ENCODE data around the gene AUTS2.
"Not testable (repeated sequence)": the region's sequence is repeated elsewhere in the genome, so short reads cannot be mapped to it uniquely, and the experiment has no call there.

The AUTS2 gene

DNA sequence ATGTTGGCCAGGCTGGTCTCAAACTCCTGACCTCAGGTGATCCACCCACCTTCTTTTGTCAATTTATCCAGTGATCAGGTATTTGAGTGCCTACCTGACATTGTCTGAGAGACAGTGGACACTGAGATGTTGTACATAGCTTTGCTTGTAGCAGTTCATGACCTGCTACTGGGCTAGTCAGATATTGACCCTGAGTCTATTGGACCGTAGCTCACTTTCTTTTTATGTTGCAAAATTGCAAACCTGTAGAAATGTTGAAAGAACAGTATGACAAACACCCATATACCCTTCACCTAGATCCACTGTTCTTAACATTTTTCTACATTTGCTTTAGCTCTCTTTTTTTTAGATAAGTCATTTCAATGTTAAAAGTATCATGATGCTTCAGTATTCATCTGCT lies 1123.2 kb downstream of the AUTS2 start:
- TF ChIP-seq SUZ12 (IDR thresholded peaks at IDR 0.05; ENCODE audit: extremely low read depth, insufficient read depth, insufficient read length) (no peak), ZNF274 (IDR thresholded peaks at IDR 0.05; ENCODE audit: low read depth, low read length) (no peak), YY1 (IDR thresholded peaks at IDR 0.05; ENCODE audit: insufficient read depth, insufficient read length) (no peak)
- no peaks in the 10 kb centered on the region for H3K4me1 ChIP-seq (ENCODE audit: insufficient read depth, insufficient read length)
- no peak for DNase-seq (ENCODE audit: low read depth, low spot score)
- H3K9me3 ChIP-seq (ENCODE audit: insufficient read depth, low read length) = no peaks in the 10 kb centered on the region
- H3K36me3 ChIP-seq (ENCODE audit: insufficient read depth, insufficient read length, low read length) = peaks cover 13% of the 10 kb centered on the region
- no peak overlapping the region for H3K9ac ChIP-seq (ENCODE audit: insufficient read length, low read depth)
- no peaks in the 10 kb centered on the region for H3K27me3 ChIP-seq (ENCODE audit: insufficient read depth, insufficient read length)
- H3K4me3 ChIP-seq (ENCODE audit: insufficient read length, low read depth) = no peak overlapping the region

DNA sequence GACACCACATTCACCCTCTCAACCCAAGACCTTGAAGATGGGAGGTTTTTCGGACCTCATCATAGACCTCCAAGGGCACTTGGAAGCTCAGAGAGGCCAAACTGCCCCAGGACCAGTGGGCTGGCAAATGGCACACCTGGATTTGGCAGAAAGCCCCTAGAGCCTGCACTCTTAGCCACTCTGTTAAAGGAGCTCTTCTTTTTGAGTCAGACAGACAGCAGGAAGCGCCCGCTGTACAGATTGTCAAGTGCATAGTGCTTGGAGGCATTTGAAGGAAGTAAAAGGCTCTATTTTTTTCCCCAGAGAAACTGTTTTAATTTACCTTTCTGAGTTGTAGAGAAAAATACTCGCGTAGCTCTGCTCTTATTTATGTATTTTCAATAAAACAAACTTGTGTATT lies 1125.1 kb downstream of the AUTS2 start:
- TF ChIP-seq ZNF274 (IDR thresholded peaks at IDR 0.05; ENCODE audit: low read depth, low read length) (no peak), YY1 (IDR thresholded peaks at IDR 0.05; ENCODE audit: insufficient read depth, insufficient read length) (no peak), SUZ12 (IDR thresholded peaks at IDR 0.05; ENCODE audit: extremely low read depth, insufficient read depth, insufficient read length) (no peak)
- DNase-seq (ENCODE audit: low read depth, low spot score) = no peak
- H3K4me1 ChIP-seq (ENCODE audit: insufficient read depth, insufficient read length) = no peaks in the 10 kb centered on the region

DNA sequence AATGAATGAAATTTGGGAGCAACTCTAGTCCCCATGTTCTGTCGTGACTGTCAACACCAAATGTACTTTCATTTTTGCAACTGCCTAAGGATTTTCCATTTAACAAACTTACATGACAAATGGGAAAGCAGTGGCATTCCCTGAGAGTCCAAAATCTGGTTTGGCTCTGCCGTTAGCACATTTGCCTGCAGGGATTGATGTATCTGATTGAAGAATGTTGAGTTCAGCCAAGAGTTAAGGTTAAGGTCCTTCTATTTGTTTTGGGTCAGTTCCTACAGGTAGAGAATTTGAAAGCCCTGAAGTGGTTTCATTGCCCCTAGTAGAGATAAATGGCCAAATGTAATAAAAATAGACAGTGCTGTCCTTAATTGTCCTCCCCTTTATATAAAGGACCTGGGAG lies 1127.2 kb downstream of the AUTS2 start:
- TF ChIP-seq SUZ12 (IDR thresholded peaks at IDR 0.05; ENCODE audit: extremely low read depth, insufficient read depth, insufficient read length) (no peak), ZNF274 (IDR thresholded peaks at IDR 0.05; ENCODE audit: low read depth, low read length) (no peak), YY1 (IDR thresholded peaks at IDR 0.05; ENCODE audit: insufficient read depth, insufficient read length) (no peak)
- no peaks in the 10 kb centered on the region for H3K4me1 ChIP-seq (ENCODE audit: insufficient read depth, insufficient read length)
- peaks cover 7% of the 10 kb centered on the region for H3K36me3 ChIP-seq (ENCODE audit: insufficient read depth, insufficient read length, low read length)

More for the DNA sequence above, 1125.1 kb downstream of the AUTS2 start:
- peaks cover 13% of the 10 kb centered on the region for H3K36me3 ChIP-seq (ENCODE audit: insufficient read depth, insufficient read length, low read length)
- no peaks in the 10 kb centered on the region for H3K27me3 ChIP-seq (ENCODE audit: insufficient read depth, insufficient read length)
- no peak overlapping the region for H3K9ac ChIP-seq (ENCODE audit: insufficient read length, low read depth)
- no peak overlapping the region for H3K4me3 ChIP-seq (ENCODE audit: insufficient read length, low read depth)
- no peaks in the 10 kb centered on the region for H3K9me3 ChIP-seq (ENCODE audit: insufficient read depth, low read length)

DNA sequence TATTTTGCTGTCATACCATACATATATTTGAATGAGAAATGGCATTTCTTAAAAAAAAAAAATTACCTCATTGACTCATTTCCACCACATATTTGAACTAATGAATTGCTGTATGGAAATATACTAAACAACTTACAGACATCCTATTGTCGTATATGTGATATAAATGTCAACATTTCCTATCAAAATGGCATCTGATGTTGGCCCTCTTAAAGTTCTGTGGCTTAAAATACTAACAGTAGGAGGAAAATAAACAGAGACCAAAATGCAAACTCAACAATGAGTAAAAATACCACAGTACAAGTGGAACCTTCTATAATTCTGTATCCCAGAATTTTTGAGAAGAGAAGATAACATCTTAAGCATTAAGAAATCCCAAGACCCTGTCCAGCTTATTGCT lies 1128.0 kb downstream of the AUTS2 start:
- Histone ChIP-seq H3K27me3 (ENCODE audit: insufficient read depth, insufficient read length) (no peaks in the 10 kb centered on the region), H3K9ac (ENCODE audit: insufficient read length, low read depth) (no peak overlapping the region), H3K36me3 (ENCODE audit: insufficient read depth, insufficient read length, low read length) (peaks cover 7% of the 10 kb centered on the region), H3K4me1 (ENCODE audit: insufficient read depth, insufficient read length) (no peaks in the 10 kb centered on the region), H3K4me3 (ENCODE audit: insufficient read length, low read depth) (no peak overlapping the region), H3K9me3 (ENCODE audit: insufficient read depth, low read length) (no peaks in the 10 kb centered on the region)
- TF ChIP-seq YY1 (IDR thresholded peaks at IDR 0.05; ENCODE audit: insufficient read depth, insufficient read length) (no peak), ZNF274 (IDR thresholded peaks at IDR 0.05; ENCODE audit: low read depth, low read length) (no peak), SUZ12 (IDR thresholded peaks at IDR 0.05; ENCODE audit: extremely low read depth, insufficient read depth, insufficient read length) (no peak)
- DNase-seq (ENCODE audit: low read depth, low spot score) = no peak

More for the DNA sequence above, 1127.2 kb downstream of the AUTS2 start:
- Histone ChIP-seq H3K27me3 (ENCODE audit: insufficient read depth, insufficient read length) (no peaks in the 10 kb centered on the region), H3K4me3 (ENCODE audit: insufficient read length, low read depth) (no peak overlapping the region), H3K9me3 (ENCODE audit: insufficient read depth, low read length) (no peaks in the 10 kb centered on the region), H3K9ac (ENCODE audit: insufficient read length, low read depth) (no peak overlapping the region)
- DNase-seq (ENCODE audit: low read depth, low spot score) = no peak

DNA sequence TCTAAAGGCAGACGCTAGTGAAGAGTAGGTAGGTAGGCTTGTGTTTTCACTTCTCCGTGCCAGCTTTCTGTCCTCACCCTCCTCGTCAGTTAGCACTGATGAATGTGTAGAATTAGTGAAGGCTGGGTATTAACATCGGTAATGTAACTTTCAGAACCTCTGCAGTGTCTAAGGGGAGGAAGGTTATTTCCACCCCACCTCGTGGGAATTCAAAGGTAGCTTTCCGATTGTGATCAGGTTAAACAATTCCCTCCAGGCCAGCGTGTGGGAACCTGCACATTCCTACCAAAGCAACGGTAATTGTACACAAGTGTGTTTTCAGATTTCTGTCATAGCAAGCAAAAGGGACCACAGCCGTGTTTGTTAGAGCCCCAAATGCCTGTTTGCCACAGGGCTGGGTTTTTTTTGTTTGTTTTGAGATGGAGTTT lies 1128.7 kb downstream of the AUTS2 start:
- DNase-seq (ENCODE audit: low read depth, low spot score) = no peak
- no peaks in the 10 kb centered on the region for H3K9me3 ChIP-seq (ENCODE audit: insufficient read depth, low read length)
- peaks cover 7% of the 10 kb centered on the region for H3K36me3 ChIP-seq (ENCODE audit: insufficient read depth, insufficient read length, low read length)
- H3K4me3 ChIP-seq (ENCODE audit: insufficient read length, low read depth) = no peak overlapping the region
- H3K9ac ChIP-seq (ENCODE audit: insufficient read length, low read depth) = no peak overlapping the region
- H3K4me1 ChIP-seq (ENCODE audit: insufficient read depth, insufficient read length) = no peaks in the 10 kb centered on the region
- no peak for TF ChIP-seq ZNF274 (IDR thresholded peaks at IDR 0.05; ENCODE audit: low read depth, low read length)
- no peak for TF ChIP-seq YY1 (IDR thresholded peaks at IDR 0.05; ENCODE audit: insufficient read depth, insufficient read length)
- TF ChIP-seq SUZ12 (IDR thresholded peaks at IDR 0.05; ENCODE audit: extremely low read depth, insufficient read depth, insufficient read length) = no peak
- H3K27me3 ChIP-seq (ENCODE audit: insufficient read depth, insufficient read length) = no peaks in the 10 kb centered on the region

DNA sequence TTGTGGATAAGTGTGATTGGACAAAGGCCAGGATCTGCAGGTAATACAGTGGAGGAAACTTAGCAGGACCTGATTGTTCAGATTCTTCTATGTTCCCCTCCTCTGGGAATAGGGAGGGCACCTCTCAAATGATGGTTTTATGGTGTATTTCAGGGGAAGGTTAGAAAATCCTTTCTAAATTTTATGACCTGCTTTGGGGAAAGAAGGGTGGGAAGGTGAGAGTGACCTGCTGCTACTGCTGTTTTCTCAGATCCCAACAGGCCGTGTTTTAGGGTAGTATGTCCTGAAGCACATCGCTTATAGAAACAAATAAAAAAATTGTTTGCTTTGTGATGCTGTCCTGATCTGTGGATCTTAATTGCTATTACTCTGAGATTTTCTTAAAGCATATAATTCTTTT lies 1129.6 kb downstream of the AUTS2 start:
- no peak for TF ChIP-seq SUZ12 (IDR thresholded peaks at IDR 0.05; ENCODE audit: extremely low read depth, insufficient read depth, insufficient read length)
- no peak for TF ChIP-seq YY1 (IDR thresholded peaks at IDR 0.05; ENCODE audit: insufficient read depth, insufficient read length)
- TF ChIP-seq ZNF274 (IDR thresholded peaks at IDR 0.05; ENCODE audit: low read depth, low read length) = no peak
- no peak for DNase-seq (ENCODE audit: low read depth, low spot score)
- no peak overlapping the region for H3K4me3 ChIP-seq (ENCODE audit: insufficient read length, low read depth)
- no peaks in the 10 kb centered on the region for H3K9me3 ChIP-seq (ENCODE audit: insufficient read depth, low read length)
- H3K4me1 ChIP-seq (ENCODE audit: insufficient read depth, insufficient read length) = no peaks in the 10 kb centered on the region
- peaks cover 10% of the 10 kb centered on the region for H3K36me3 ChIP-seq (ENCODE audit: insufficient read depth, insufficient read length, low read length)
- no peak overlapping the region for H3K9ac ChIP-seq (ENCODE audit: insufficient read length, low read depth)
- H3K27me3 ChIP-seq (ENCODE audit: insufficient read depth, insufficient read length) = no peaks in the 10 kb centered on the region

DNA sequence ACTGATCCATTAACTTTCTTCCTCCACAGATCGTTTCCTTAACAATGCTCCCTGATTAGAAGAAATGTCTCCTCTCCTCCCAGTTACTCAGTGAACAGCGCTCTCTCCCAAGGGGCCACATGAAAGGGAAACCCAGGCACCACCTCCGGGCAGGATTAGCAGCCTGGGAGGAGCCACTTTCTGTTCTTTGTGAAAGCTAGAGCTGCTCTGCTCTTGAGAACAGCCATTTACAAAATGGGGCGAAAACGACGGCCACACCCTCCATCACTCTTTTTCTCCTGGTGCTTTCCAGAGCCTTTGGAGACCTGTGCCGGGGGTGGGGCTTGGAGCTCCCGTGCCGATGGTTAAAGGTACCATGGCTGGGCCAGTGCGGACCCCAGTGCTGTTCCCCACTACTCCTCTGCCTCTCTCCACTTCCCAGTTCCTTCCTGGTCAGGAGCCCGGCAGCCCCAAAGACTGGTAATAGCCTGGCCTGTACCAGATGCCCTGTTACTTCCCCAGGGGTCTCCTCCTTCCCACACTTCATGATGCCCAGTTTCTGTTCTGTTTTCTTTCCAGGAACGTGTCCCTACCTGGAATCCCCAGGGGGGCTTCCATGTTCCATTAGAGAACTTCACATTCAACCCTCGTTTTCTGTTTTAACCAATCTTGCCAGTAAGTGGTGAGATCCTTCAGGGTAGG lies 1130.7 kb downstream of the AUTS2 start:
- no peak overlapping the region for H3K4me3 ChIP-seq (ENCODE audit: insufficient read length, low read depth)
- H3K9ac ChIP-seq (ENCODE audit: insufficient read length, low read depth) = peak overlapping the region; percentile 17
- H3K36me3 ChIP-seq (ENCODE audit: insufficient read depth, insufficient read length, low read length) = peaks cover 7% of the 10 kb centered on the region
- peak; percentile 98 for DNase-seq (ENCODE audit: low read depth, low spot score)
- no peaks in the 10 kb centered on the region for H3K27me3 ChIP-seq (ENCODE audit: insufficient read depth, insufficient read length)
- peak; percentile 20 for TF ChIP-seq YY1 (IDR thresholded peaks at IDR 0.05; ENCODE audit: insufficient read depth, insufficient read length)
- no peak for TF ChIP-seq ZNF274 (IDR thresholded peaks at IDR 0.05; ENCODE audit: low read depth, low read length)
- TF ChIP-seq SUZ12 (IDR thresholded peaks at IDR 0.05; ENCODE audit: extremely low read depth, insufficient read depth, insufficient read length) = no peak
- no peaks in the 10 kb centered on the region for H3K9me3 ChIP-seq (ENCODE audit: insufficient read depth, low read length)
- no peaks in the 10 kb centered on the region for H3K4me1 ChIP-seq (ENCODE audit: insufficient read depth, insufficient read length)

DNA sequence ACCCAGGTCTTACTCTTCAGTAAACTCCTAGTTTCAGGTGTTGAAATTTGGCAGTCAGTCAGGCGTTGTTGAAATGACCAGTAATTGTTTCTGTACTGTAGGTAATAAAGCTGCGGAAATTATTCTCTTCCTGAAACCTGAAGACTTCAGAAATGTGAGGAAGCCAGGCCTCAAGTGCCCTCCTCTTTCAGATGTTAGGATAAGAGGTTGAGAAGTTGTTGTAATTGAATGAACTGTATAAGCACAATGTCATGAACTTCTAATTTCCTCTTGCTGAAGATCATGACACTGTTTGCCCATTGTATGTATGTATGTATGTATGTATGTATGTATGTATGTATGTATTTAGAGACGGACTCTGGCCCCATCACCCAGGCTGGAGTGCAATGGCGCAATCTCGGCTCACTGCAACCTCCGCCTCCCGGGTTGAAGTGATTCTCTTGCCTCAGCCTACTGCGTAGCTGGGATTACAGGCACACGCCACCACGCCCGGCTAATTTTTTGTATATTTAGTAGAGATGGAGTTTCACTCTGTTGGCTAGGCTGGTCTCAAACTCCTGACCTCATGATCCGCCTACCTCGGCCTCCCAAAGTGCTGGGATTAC lies 1131.4 kb downstream of the AUTS2 start:
- not testable (repeated sequence) for H3K9me3 ChIP-seq (ENCODE audit: insufficient read depth, low read length); H3K4me3 ChIP-seq (ENCODE audit: insufficient read length, low read depth); H3K27me3 ChIP-seq (ENCODE audit: insufficient read depth, insufficient read length); DNase-seq (ENCODE audit: low read depth, low spot score); H3K9ac ChIP-seq (ENCODE audit: insufficient read length, low read depth); H3K36me3 ChIP-seq (ENCODE audit: insufficient read depth, insufficient read length, low read length); H3K4me1 ChIP-seq (ENCODE audit: insufficient read depth, insufficient read length)
